ENCODE measurements around the gene MUC12.

GRCh38 chr7:100947792-100948191 lies 21.6 kb upstream of the MUC12 start:
- TF ChIP-seq, protein P1, sequence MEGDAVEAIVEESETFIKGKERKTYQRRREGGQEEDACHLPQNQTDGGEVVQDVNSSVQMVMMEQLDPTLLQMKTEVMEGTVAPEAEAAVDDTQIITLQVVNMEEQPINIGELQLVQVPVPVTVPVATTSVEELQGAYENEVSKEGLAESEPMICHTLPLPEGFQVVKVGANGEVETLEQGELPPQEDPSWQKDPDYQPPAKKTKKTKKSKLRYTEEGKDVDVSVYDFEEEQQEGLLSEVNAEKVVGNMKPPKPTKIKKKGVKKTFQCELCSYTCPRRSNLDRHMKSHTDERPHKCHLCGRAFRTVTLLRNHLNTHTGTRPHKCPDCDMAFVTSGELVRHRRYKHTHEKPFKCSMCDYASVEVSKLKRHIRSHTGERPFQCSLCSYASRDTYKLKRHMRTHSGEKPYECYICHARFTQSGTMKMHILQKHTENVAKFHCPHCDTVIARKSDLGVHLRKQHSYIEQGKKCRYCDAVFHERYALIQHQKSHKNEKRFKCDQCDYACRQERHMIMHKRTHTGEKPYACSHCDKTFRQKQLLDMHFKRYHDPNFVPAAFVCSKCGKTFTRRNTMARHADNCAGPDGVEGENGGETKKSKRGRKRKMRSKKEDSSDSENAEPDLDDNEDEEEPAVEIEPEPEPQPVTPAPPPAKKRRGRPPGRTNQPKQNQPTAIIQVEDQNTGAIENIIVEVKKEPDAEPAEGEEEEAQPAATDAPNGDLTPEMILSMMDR (IDR thresholded peaks at IDR 0.05; ENCODE audit: borderline replicate concordance, extremely low read depth, low read length, poor library complexity, severe bottlenecking), result no peak
- no peak for TF ChIP-seq EZH2 (IDR thresholded peaks at IDR 0.05; ENCODE audit: borderline replicate concordance, low read depth, low read length, severe bottlenecking)
